ES-I3 (cell line): Measurements from ENCODE around the gene SSUH2.

Experiments
- H3K36me3 ChIP-seq: 2 replicates; pipeline ENCODE4 v1.6.1; 2013; ENCODE audit warnings: mild to moderate bottlenecking, low read length, control low read depth, moderate library complexity; ENCODE audit not compliant: insufficient read depth
- H3K4me1 ChIP-seq: 2 replicates; pipeline ENCODE4 v1.6.1; 2013; ENCODE audit warnings: mild to moderate bottlenecking, control low read depth, low read length; ENCODE audit not compliant: insufficient read depth
- H3K9ac ChIP-seq: 2 replicates; pipeline ENCODE4 v1.6.1; 2013; ENCODE audit warnings: low read depth, mild to moderate bottlenecking, low read length, moderate library complexity
- H3K9me3 ChIP-seq: 2 replicates; pipeline ENCODE4 v1.6.1; 2013; ENCODE audit warnings: mild to moderate bottlenecking, low read length, moderate library complexity; ENCODE audit not compliant: control insufficient read depth, insufficient read depth

Gene SSUH2

GRCh38 chr3:8578282-8578681, 66.3 kb downstream of the SSUH2 start:
- H3K36me3 ChIP-seq = no peaks in the 10 kb centered on the region
- peaks cover 11% of the 10 kb centered on the region for H3K4me1 ChIP-seq
- no peaks in the 10 kb centered on the region for H3K9me3 ChIP-seq
- no peak overlapping the region for H3K9ac ChIP-seq

GRCh38 chr3:8576841-8577571, 67.6 kb downstream of the SSUH2 start:
- H3K36me3 ChIP-seq = no peaks in the 10 kb centered on the region
- peaks cover 11% of the 10 kb centered on the region for H3K4me1 ChIP-seq
- H3K9me3 ChIP-seq = no peaks in the 10 kb centered on the region
- no peak overlapping the region for H3K9ac ChIP-seq

- Histone ChIP-seq H3K9ac (no peak overlapping the region), H3K4me1 (peaks cover 11% of the 10 kb centered on the region), H3K36me3 (no peaks in the 10 kb centered on the region), H3K9me3 (no peaks in the 10 kb centered on the region)
These were observed 68.2 kb downstream of the SSUH2 start for GRCh38 chr3:8576436-8576835.

GRCh38 chr3:8575364-8576104, 69.1 kb downstream of the SSUH2 start:
- Histone ChIP-seq H3K4me1 (peaks cover 11% of the 10 kb centered on the region), H3K36me3 (no peaks in the 10 kb centered on the region), H3K9ac (no peak overlapping the region), H3K9me3 (no peaks in the 10 kb centered on the region)

- Histone ChIP-seq H3K4me1 (peaks cover 11% of the 10 kb centered on the region), H3K9ac (no peak overlapping the region), H3K9me3 (no peaks in the 10 kb centered on the region), H3K36me3 (no peaks in the 10 kb centered on the region)
These were observed 69.8 kb downstream of the SSUH2 start for GRCh38 chr3:8574670-8575322.

GRCh38 chr3:8574040-8574669, 70.4 kb downstream of the SSUH2 start:
- Histone ChIP-seq H3K36me3 (no peaks in the 10 kb centered on the region), H3K9ac (no peak overlapping the region), H3K4me1 (peaks cover 11% of the 10 kb centered on the region), H3K9me3 (no peaks in the 10 kb centered on the region)

GRCh38 chr3:8573342-8573926, 71.2 kb downstream of the SSUH2 start:
- no peak overlapping the region for H3K9ac ChIP-seq
- peaks cover 4% of the 10 kb centered on the region; the same call in 1 of the 2 replicates for H3K36me3 ChIP-seq
- H3K4me1 ChIP-seq = peaks cover 5% of the 10 kb centered on the region; the same call in 1 of the 2 replicates
- H3K9me3 ChIP-seq = no peaks in the 10 kb centered on the region

GRCh38 chr3:8571256-8571655, 73.3 kb downstream of the SSUH2 start:
- Histone ChIP-seq H3K9me3 (no peaks in the 10 kb centered on the region), H3K36me3 (peaks cover 4% of the 10 kb centered on the region; the same call in 1 of the 2 replicates), H3K9ac (no peak overlapping the region), H3K4me1 (no peaks in the 10 kb centered on the region)
